Panc1 (cell line): ENCODE data around the gene MED12L. TPM values are rescaled to one million over a fixed set of nuclear protein-coding genes. Genes with fewer than 3 reads are reported as not detected.

Source experiments
- ATAC-seq: fragments of 200-7000 bp; cut with Tn5 transposase; 2 replicates; pipeline ENCODE4 v1.9.1; 2020; ENCODE audit warnings: mild to moderate bottlenecking, moderate library complexity
- BruUV-seq: library from RNA; stranded (reverse); fragments of 400-500 nt; replicated peaks from 2 replicates; lab custom pipeline; 2021; lab: Mats Ljungman, UMichigan
- CTCF ChIA-PET: fragments of 300-600 bp; sonication (Branson Sonifier 250); formaldehyde crosslinking; loops from one replicate; lab custom pipeline; 2022; ENCODE audit warnings: antibody characterized with exemption; lab: Charles Lee
- POLR2A ChIA-PET: fragments of 300-600 bp; sonication (Branson Sonifier 250); formaldehyde crosslinking; loops from one replicate; lab custom pipeline; 2022; ENCODE audit warnings: antibody characterized with exemption; lab: Charles Lee
- DNase-seq: peaks from one replicate; pipeline ENCODE4 v3.0.0-alpha.2; 2010; ENCODE audit warnings: low read depth, low spot score
- H3K27ac ChIP-seq: 2 replicates; pipeline ENCODE4 v1.5.1; 2011; ENCODE audit warnings: mild to moderate bottlenecking, low read length, inconsistent platforms
- H3K27me3 ChIP-seq: fragments of 200-500 bp; sonication (Bioruptor generic); 2 replicates; pipeline ENCODE4 v1.6.0; 2014; ENCODE audit warnings: low read length, inconsistent platforms; ENCODE audit not compliant: control insufficient read depth, insufficient read depth
- H3K36me3 ChIP-seq: fragments of 200-500 bp; sonication (Bioruptor generic); 2 replicates; pipeline ENCODE4 v1.5.1; 2014; ENCODE audit warnings: inconsistent platforms, mild to moderate bottlenecking, low read length, moderate library complexity; ENCODE audit not compliant: control insufficient read depth, insufficient read depth
- H3K4me1 ChIP-seq: 2 replicates; pipeline ENCODE4 v1.5.1; 2011; ENCODE audit warnings: inconsistent platforms, mild to moderate bottlenecking, low read length, moderate library complexity; ENCODE audit not compliant: control insufficient read depth, insufficient read depth
- H3K4me3 ChIP-seq, 2 experiments: 2 replicates each; pipeline ENCODE4 v1.5.1; 2011 to 2012; ENCODE audit warnings: low read depth in 2 of 2, low read length in 2 of 2, mild to moderate bottlenecking in 2 of 2, inconsistent platforms in 1 of 2, moderate library complexity in 1 of 2
- H3K9me3 ChIP-seq: fragments of 200-500 bp; sonication (Bioruptor generic); 2 replicates; pipeline ENCODE4 v1.5.1; 2014; ENCODE audit warnings: low read depth, mild to moderate bottlenecking, inconsistent platforms, low read length, moderate library complexity; ENCODE audit not compliant: control insufficient read depth, insufficient read depth
- CTCF ChIP-seq: fragments of 450-650 bp; IDR thresholded peaks from 2 replicates; pipeline ENCODE4 v1.5.1; 2017; ENCODE audit warnings: mild to moderate bottlenecking
- POLR2AphosphoS5 ChIP-seq: IDR thresholded peaks from 2 replicates; pipeline ENCODE4 v1.6.1; 2012; ENCODE audit warnings: mild to moderate bottlenecking, low read depth, low read length, moderate library complexity
- REST ChIP-seq, 2 experiments: IDR thresholded peaks; 2 replicates each; pipeline ENCODE4 v1.6.1; 2011 to 2012; ENCODE audit warnings: low read depth in 2 of 2, control low read depth in 1 of 2, low read length in 1 of 2, mild to moderate bottlenecking in 1 of 2, moderate library complexity in 1 of 2; ENCODE audit not compliant: insufficient read depth in 1 of 2
- SIN3A ChIP-seq: IDR thresholded peaks from 2 replicates; pipeline ENCODE4 v1.6.1; 2012; ENCODE audit warnings: low read depth, mild to moderate bottlenecking, low read length, moderate library complexity, borderline replicate concordance; ENCODE audit not compliant: insufficient read depth
- TCF7L2 ChIP-seq: IDR thresholded peaks from 2 replicates; pipeline ENCODE4 v1.6.1; 2011; ENCODE audit warnings: mild to moderate bottlenecking, low read depth, low read length, inconsistent platforms
- in situ Hi-C: cut with HindIII; loops from 2 replicates; pipeline ENCODE4 v1.10.0; 2016; ENCODE audit warnings: low sequenced_read_pairs, low pct_unique_long_range_greater_than_20kb
- intact Hi-C: fragments of 100-400 bp; cut with micrococcal nuclease; formaldehyde crosslinking; loops from one replicate; pipeline ENCODE4 v1.10.0; 2022; ENCODE audit not compliant: unreplicated experiment
- total RNA-seq: library from RNA; stranded (reverse); gene quantifications from one replicate; pipeline ENCODE4 v1.2.1, GENCODE V29; 2021; ENCODE audit not compliant: unreplicated experiment

Gene MED12L
- total RNA-seq, 1 experiment from 2014 or later = 2.8 TPM

- TF ChIP-seq SIN3A (no peak), TCF7L2 (no peak), CTCF (no peak), REST (IDR thresholded peaks at IDR 0.05; ENCODE audit: insufficient read depth in 1 of 2, low read depth in 2 of 2, low read length in 1 of 2) (no peak), POLR2AphosphoS5 (no peak)
- no peaks in the 10 kb centered on the region for H3K27me3 ChIP-seq
- intact Hi-C loops = no loop called here
- no TSS peak for BruUV-seq
- no peak overlapping the region for H3K4me3 ChIP-seq
- ChIA-PET POLR2A (no interaction called here), CTCF (no interaction called here)
- no peak overlapping the region for H3K27ac ChIP-seq
- no peaks in the 10 kb centered on the region; the same call in 1 of the 2 replicates for H3K36me3 ChIP-seq
- in situ Hi-C loops = no loop called here
- no peaks in the 10 kb centered on the region for H3K4me1 ChIP-seq
- ATAC-seq (no peak), DNase-seq (no peak)
- H3K9me3 ChIP-seq = no peaks in the 10 kb centered on the region
Measured at GRCh38 chr3:151362751-151363174, 277.3 kb downstream of the MED12L start.

GRCh38 chr3:151366993-151367392, 281.5 kb downstream of the MED12L start:
- in situ Hi-C loops = no loop called here
- no peaks in the 10 kb centered on the region for H3K27me3 ChIP-seq
- TF ChIP-seq REST (IDR thresholded peaks at IDR 0.05; ENCODE audit: insufficient read depth in 1 of 2, low read depth in 2 of 2, low read length in 1 of 2) (no peak), POLR2AphosphoS5 (no peak), TCF7L2 (no peak), CTCF (no peak), SIN3A (no peak)
- no peak overlapping the region for H3K4me3 ChIP-seq
- H3K4me1 ChIP-seq = no peaks in the 10 kb centered on the region
- H3K9me3 ChIP-seq = no peaks in the 10 kb centered on the region
- BruUV-seq = no TSS peak
- intact Hi-C loops = no loop called here
- no peaks in the 10 kb centered on the region for H3K36me3 ChIP-seq
- no peak overlapping the region for H3K27ac ChIP-seq
- CTCF ChIA-PET = no interaction called here
- no peak for DNase-seq
- POLR2A ChIA-PET = interaction anchor here (0.6 kb wide), 1 partner anchor 20 kb away, joined by 3 read pairs; no protein-coding TSS in a partner anchor
- ATAC-seq = no peak
